GM12878 (cell line): Measurements from ENCODE around the gene TMEM201. TPM values are rescaled to one million over a fixed set of nuclear protein-coding genes. Genes with fewer than 3 reads are reported as not detected.

ENCODE experiments used
- ATAC-seq: fragments of 200-7000 bp; cut with Tn5 transposase; 3 replicates; pipeline ENCODE4 v1.9.1; 2020; ENCODE audit warnings: mild to moderate bottlenecking, moderate library complexity
- BruUV-seq: library from RNA; stranded (reverse); fragments of 400-500 nt; replicated peaks from 2 replicates; lab custom pipeline; 2021; lab: Mats Ljungman, UMichigan
- CTCF ChIA-PET: fragments of 300-600 bp; sonication (Branson Sonifier 250); formaldehyde crosslinking; extraction: SDS; loops from one replicate; lab custom pipeline; 2021; ENCODE audit warnings: inconsistent platforms; lab: Yijun Ruan, JAX
- POLR2A ChIA-PET: fragments of 350-600 bp; formaldehyde crosslinking; extraction: SDS; loops from one replicate; lab custom pipeline; 2021; ENCODE audit warnings: inconsistent platforms; lab: Charles Lee
- RAD21 ChIA-PET: fragments of 300-600 bp; sonication (Branson Sonifier 250); formaldehyde crosslinking; loops from one replicate; lab custom pipeline; 2023; ENCODE audit warnings: antibody characterized with exemption; ENCODE audit not compliant: unreplicated experiment; lab: Charles Lee
- SMC1A ChIA-PET: fragments of 300-600 bp; sonication (Branson Sonifier 250); formaldehyde crosslinking; loops from one replicate; lab custom pipeline; 2023; ENCODE audit not compliant: unreplicated experiment, uncharacterized antibody; lab: Charles Lee
- DNase-seq: peaks from one replicate; pipeline ENCODE4 v3.0.0-alpha.2; 2011; ENCODE audit warnings: low read depth, low spot score
- FAIRE-seq: peaks from 3 replicates; lab custom pipeline; 2011; peaks lifted over from hg19 to GRCh38; lab: Jason Lieb, UNC
- H2AFZ ChIP-seq: 2 replicates; pipeline ENCODE4 v1.6.0; 2011; ENCODE audit warnings: low read depth, low read length, control low read depth; ENCODE audit not compliant: control insufficient read depth
- H3K27ac ChIP-seq: 2 replicates; pipeline ENCODE4 v1.5.1; 2011; ENCODE audit warnings: control low read depth; ENCODE audit not compliant: control insufficient read depth, insufficient read depth
- H3K27me3 ChIP-seq, 2 experiments: replicated peaks in 1 of 2; 2 replicates each; pipeline versions ENCODE4 v1.6.0 to v1.6.1; 2011; ENCODE audit warnings: low read length in 1 of 2; ENCODE audit not compliant: control insufficient read depth in 2 of 2, insufficient read depth in 2 of 2
- H3K36me3 ChIP-seq, 2 experiments: 2 replicates each; pipeline ENCODE4 v1.5.1; 2011; ENCODE audit warnings: low read length in 1 of 2; ENCODE audit not compliant: control insufficient read depth in 2 of 2, insufficient read depth in 2 of 2
- H3K4me1 ChIP-seq: 2 replicates; pipeline ENCODE4 v1.6.1; 2011; ENCODE audit warnings: mild to moderate bottlenecking, low read length, moderate library complexity, mixed read lengths; ENCODE audit not compliant: control insufficient read depth, insufficient read depth
- H3K4me2 ChIP-seq: 2 replicates; pipeline ENCODE4 v1.6.0; 2011; ENCODE audit warnings: control low read depth; ENCODE audit not compliant: control insufficient read depth, insufficient read depth
- H3K4me3 ChIP-seq: fragments of 200-600 bp; sonication (generic); 2 replicates; pipeline ENCODE4 v1.5.1; 2016
- H3K79me2 ChIP-seq: 2 replicates; pipeline ENCODE4 v1.6.0; 2011; ENCODE audit warnings: low read length; ENCODE audit not compliant: control insufficient read depth, insufficient read depth
- H3K9ac ChIP-seq: 2 replicates; pipeline ENCODE4 v1.8.0; 2011; ENCODE audit warnings: low read length, control low read depth, mixed read lengths; ENCODE audit not compliant: control insufficient read depth, insufficient read depth
- H3K9me3 ChIP-seq: replicated peaks from 3 replicates; pipeline ENCODE4 v1.5.1; 2011; ENCODE audit warnings: mild to moderate bottlenecking, low read length; ENCODE audit not compliant: control insufficient read depth, insufficient read depth
- H4K20me1 ChIP-seq: 2 replicates; pipeline ENCODE4 v1.6.0; 2011; ENCODE audit not compliant: control insufficient read depth, insufficient read depth
- BRCA1 ChIP-seq: IDR thresholded peaks from 2 replicates; pipeline ENCODE4 v1.6.1; 2011; ENCODE audit warnings: low read depth, low read length, improper control_type of control experiment
- GABPA ChIP-seq: IDR thresholded peaks from 2 replicates; pipeline ENCODE4 v1.6.1; 2014; ENCODE audit warnings: antibody characterized with exemption, low read depth, mild to moderate bottlenecking, inconsistent platforms
- GATAD2B ChIP-seq: fragments of 450-650 bp; conservative IDR thresholded peaks from 2 replicates; pipeline ENCODE4 v1.6.1; 2017; ENCODE audit warnings: low read depth, mild to moderate bottlenecking, moderate library complexity
- NR2F1 ChIP-seq: fragments of 450-650 bp; conservative IDR thresholded peaks from 2 replicates; pipeline ENCODE4 v1.6.1; 2017; ENCODE audit warnings: mild to moderate bottlenecking
- PML ChIP-seq: IDR thresholded peaks from 2 replicates; pipeline ENCODE4 v1.6.1; 2012; ENCODE audit warnings: low read length, inconsistent platforms
- SMAD1 ChIP-seq: fragments of 450-650 bp; IDR thresholded peaks from 2 replicates; pipeline ENCODE4 v1.6.1; 2018; ENCODE audit warnings: mild to moderate bottlenecking, low read depth; ENCODE audit not compliant: partially characterized antibody
- TAF1 ChIP-seq: IDR thresholded peaks from 2 replicates; pipeline ENCODE4 v1.6.1; 2011; ENCODE audit warnings: mild to moderate bottlenecking, low read depth, low read length, borderline replicate concordance
- WGBS: methylation state at CpG from one replicate; pipeline ENCODE4 v1.1.6; 2016; ENCODE audit warnings: low lambda C conversion rate; ENCODE audit not compliant: insufficient replicate concordance, insufficient coverage; ENCODE audit errors: missing lambda C conversion rate; 5-methylcytosine and 5-hydroxymethylcytosine counted together
- in situ Hi-C: fragments of 300-500 bp; cut with MboI; formaldehyde crosslinking; loops from 9 replicates; pipeline ENCODE4 v1.14.3; 2018; ENCODE audit warnings: mixed read lengths
- intact Hi-C: fragments of 100-400 bp; cut with micrococcal nuclease; formaldehyde crosslinking; loops from one replicate; pipeline ENCODE4 v1.14.2; 2022; ENCODE audit not compliant: unreplicated experiment
- polyA plus RNA-seq, 11 experiments: library from polyadenylated mRNA; depleted of rRNA in 4 of 11; unstranded in 6 of 11; stranded (reverse) in 5 of 11; fragments of >200 nt; fragmentation: Nextera tagmentation in 4 of 11; fragmentation: Illumina TruSeq in 1 of 11; extraction: Ambion mirVana in 4 of 11; extraction: Trizol in 1 of 11; gene quantifications; 1 replicate in 1 of 11; 2 replicates in 10 of 11; pipeline versions ENCODE4 v1.2.1 to v1.2.3, GENCODE V29; 2011 to 2016; ENCODE audit warnings: inconsistent platforms in 2 of 11, missing spikeins in 2 of 11, low read depth in 1 of 11
- total RNA-seq, 4 experiments: library from RNA; depleted of rRNA in 3 of 4; stranded (reverse); fragments of >200 nt in 3 of 4; fragmentation: Illumina TruSeq in 1 of 4; extraction: Trizol in 1 of 4; gene quantifications; 2 replicates each; pipeline versions ENCODE4 v1.2.1 to v1.2.3, GENCODE V29; 2013 to 2021
- TF ChIP-seq, protein P1 (sequence below): IDR thresholded peaks from 2 replicates; pipeline ENCODE4 v1.6.1; 2011; ENCODE audit warnings: low read depth, mild to moderate bottlenecking, low read length, moderate library complexity, borderline replicate concordance; ENCODE audit errors: extremely low read depth
- TF ChIP-seq, protein P2 (sequence below): fragments of 450-650 bp; IDR thresholded peaks from 2 replicates; pipeline ENCODE4 v1.6.1; 2018; ENCODE audit warnings: mild to moderate bottlenecking, low read depth, moderate library complexity; ENCODE audit not compliant: partially characterized antibody
- TF ChIP-seq, protein P3 (sequence below): fragments of 450-650 bp; formaldehyde crosslinking; IDR thresholded peaks from 2 replicates; pipeline ENCODE4 v1.4.0; 2022; ENCODE audit warnings: mild to moderate bottlenecking, moderate library complexity
- TF ChIP-seq, protein P4 (sequence below): IDR thresholded peaks from 2 replicates; pipeline ENCODE4 v1.6.1; 2012; ENCODE audit warnings: improper control_type of control experiment, low read depth, low read length; ENCODE audit not compliant: insufficient replicate concordance

Gene TMEM201
- total and polyA plus RNA-seq, 10 of the 15 experiments (the other 5 are each of a cell fraction or from before 2014, with no cell fraction given) = 0.13 to 26.6 (median 6.1) TPM

DNA sequence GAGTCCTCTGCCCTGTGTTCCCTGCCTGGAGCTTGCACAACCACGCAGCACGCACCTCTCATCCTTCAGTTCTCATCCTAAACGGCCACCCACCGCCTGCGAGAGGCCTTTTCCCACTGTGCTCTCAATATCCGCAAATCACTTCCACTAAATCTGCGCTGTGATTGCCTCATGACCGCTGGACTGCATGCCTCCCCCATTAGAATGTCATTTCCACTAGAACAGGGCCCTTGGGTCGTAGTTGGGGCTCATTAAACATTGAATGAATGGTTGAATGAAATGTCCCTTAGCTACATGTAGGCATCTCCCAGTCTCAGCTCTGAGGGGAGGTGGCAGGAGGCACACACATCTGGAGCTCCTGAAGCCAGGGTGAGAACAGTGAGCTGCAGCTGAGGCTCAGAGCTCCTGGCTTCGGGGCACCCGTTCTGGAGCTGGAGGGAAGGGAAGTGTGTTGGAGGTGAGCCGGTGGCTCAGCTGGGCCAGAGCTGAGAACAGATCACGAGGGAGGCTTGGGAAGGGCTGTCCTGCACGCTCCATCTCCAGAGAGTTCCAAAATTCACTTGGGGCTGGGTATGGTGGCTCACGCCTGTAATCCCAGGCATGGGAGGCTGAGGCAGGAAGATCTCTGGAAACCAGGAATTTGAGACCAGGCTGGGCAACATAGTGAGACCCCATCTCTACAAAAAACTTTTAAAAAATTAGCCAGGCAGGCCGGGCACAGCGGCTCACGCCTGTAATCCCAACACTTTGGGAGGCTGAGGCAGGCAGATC lies 30.4 kb downstream of the TMEM201 start:
- Histone ChIP-seq H4K20me1 (no peaks in the 10 kb centered on the region), H3K4me1 (no peaks in the 10 kb centered on the region), H3K27me3 (no peaks in the 10 kb centered on the region), H3K9me3 (no peaks in the 10 kb centered on the region), H2AFZ (no peak overlapping the region), H3K27ac (no peak overlapping the region), H3K79me2 (no peaks in the 10 kb centered on the region), H3K9ac (no peak overlapping the region), H3K4me3 (no peak overlapping the region), H3K4me2 (no peak overlapping the region), H3K36me3 (no peaks in the 10 kb centered on the region)
- FAIRE-seq (no peak), DNase-seq (no peak), ATAC-seq (no peak)
- BruUV-seq = no TSS peak
- ChIA-PET SMC1A (no interaction called here), RAD21 (no interaction called here), POLR2A (interaction anchor here (0.5 to 1.3 kb wide), 3 partner anchors 36 to 640 kb away, joined by 3 to 9 read pairs (median 4); no protein-coding TSS in a partner anchor), CTCF (interaction anchor here (1.3 to 5.3 kb wide), 4 partner anchors 28 to 256 kb away, joined by 3 to 37 read pairs (median 20); no protein-coding TSS in a partner anchor)
- in situ Hi-C loops = no loop called here
- 70% methylated on average over 18 of the region's 18 CpGs for WGBS
- intact Hi-C loops = no loop called here
- TF ChIP-seq, protein P1, sequence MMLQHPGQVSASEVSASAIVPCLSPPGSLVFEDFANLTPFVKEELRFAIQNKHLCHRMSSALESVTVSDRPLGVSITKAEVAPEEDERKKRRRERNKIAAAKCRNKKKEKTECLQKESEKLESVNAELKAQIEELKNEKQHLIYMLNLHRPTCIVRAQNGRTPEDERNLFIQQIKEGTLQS = no peak
- TF ChIP-seq GATAD2B (no peak), BRCA1 (no peak), PML (no peak), TAF1 (no peak), NR2F1 (no peak), SMAD1 (no peak), GABPA (no peak)
- TF ChIP-seq, protein P2, sequence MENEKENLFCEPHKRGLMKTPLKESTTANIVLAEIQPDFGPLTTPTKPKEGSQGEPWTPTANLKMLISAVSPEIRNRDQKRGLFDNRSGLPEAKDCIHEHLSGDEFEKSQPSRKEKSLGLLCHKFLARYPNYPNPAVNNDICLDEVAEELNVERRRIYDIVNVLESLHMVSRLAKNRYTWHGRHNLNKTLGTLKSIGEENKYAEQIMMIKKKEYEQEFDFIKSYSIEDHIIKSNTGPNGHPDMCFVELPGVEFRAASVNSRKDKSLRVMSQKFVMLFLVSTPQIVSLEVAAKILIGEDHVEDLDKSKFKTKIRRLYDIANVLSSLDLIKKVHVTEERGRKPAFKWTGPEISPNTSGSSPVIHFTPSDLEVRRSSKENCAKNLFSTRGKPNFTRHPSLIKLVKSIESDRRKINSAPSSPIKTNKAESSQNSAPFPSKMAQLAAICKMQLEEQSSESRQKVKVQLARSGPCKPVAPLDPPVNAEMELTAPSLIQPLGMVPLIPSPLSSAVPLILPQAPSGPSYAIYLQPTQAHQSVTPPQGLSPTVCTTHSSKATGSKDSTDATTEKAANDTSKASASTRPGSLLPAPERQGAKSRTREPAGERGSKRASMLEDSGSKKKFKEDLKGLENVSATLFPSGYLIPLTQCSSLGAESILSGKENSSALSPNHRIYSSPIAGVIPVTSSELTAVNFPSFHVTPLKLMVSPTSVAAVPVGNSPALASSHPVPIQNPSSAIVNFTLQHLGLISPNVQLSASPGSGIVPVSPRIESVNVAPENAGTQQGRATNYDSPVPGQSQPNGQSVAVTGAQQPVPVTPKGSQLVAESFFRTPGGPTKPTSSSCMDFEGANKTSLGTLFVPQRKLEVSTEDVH = no peak
- TF ChIP-seq, protein P3, sequence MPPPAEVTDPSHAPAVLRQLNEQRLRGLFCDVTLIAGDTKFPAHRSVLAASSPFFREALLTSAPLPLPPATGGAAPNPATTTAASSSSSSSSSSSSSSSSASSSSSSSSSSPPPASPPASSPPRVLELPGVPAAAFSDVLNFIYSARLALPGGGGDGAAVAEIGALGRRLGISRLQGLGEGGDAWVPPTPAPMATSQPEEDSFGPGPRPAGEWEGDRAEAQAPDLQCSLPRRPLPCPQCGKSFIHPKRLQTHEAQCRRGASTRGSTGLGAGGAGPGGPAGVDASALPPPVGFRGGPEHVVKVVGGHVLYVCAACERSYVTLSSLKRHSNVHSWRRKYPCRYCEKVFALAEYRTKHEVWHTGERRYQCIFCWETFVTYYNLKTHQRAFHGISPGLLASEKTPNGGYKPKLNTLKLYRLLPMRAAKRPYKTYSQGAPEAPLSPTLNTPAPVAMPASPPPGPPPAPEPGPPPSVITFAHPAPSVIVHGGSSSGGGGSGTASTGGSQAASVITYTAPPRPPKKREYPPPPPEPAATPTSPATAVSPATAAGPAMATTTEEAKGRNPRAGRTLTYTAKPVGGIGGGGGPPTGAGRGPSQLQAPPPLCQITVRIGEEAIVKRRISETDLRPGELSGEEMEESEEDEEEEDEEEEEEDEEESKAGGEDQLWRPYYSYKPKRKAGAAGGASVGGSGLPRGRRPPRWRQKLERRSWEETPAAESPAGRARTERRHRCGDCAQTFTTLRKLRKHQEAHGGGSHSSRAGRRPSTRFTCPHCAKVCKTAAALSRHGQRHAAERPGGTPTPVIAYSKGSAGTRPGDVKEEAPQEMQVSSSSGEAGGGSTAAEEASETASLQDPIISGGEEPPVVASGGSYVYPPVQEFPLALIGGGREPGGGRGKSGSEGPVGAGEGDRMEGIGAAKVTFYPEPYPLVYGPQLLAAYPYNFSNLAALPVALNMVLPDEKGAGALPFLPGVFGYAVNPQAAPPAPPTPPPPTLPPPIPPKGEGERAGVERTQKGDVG (CRISPR knock-in tag) = no peak
- TF ChIP-seq, protein P4, sequence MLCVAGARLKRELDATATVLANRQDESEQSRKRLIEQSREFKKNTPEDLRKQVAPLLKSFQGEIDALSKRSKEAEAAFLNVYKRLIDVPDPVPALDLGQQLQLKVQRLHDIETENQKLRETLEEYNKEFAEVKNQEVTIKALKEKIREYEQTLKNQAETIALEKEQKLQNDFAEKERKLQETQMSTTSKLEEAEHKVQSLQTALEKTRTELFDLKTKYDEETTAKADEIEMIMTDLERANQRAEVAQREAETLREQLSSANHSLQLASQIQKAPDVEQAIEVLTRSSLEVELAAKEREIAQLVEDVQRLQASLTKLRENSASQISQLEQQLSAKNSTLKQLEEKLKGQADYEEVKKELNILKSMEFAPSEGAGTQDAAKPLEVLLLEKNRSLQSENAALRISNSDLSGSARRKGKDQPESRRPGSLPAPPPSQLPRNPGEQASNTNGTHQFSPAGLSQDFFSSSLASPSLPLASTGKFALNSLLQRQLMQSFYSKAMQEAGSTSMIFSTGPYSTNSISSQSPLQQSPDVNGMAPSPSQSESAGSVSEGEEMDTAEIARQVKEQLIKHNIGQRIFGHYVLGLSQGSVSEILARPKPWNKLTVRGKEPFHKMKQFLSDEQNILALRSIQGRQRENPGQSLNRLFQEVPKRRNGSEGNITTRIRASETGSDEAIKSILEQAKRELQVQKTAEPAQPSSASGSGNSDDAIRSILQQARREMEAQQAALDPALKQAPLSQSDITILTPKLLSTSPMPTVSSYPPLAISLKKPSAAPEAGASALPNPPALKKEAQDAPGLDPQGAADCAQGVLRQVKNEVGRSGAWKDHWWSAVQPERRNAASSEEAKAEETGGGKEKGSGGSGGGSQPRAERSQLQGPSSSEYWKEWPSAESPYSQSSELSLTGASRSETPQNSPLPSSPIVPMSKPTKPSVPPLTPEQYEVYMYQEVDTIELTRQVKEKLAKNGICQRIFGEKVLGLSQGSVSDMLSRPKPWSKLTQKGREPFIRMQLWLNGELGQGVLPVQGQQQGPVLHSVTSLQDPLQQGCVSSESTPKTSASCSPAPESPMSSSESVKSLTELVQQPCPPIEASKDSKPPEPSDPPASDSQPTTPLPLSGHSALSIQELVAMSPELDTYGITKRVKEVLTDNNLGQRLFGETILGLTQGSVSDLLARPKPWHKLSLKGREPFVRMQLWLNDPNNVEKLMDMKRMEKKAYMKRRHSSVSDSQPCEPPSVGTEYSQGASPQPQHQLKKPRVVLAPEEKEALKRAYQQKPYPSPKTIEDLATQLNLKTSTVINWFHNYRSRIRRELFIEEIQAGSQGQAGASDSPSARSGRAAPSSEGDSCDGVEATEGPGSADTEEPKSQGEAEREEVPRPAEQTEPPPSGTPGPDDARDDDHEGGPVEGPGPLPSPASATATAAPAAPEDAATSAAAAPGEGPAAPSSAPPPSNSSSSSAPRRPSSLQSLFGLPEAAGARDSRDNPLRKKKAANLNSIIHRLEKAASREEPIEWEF = no peak
